ENCODE data around the gene SSH2. TPM values are rescaled to one million over a fixed set of nuclear protein-coding genes. Genes with fewer than 3 reads are reported as not detected.

The SSH2 gene
- total and polyA plus RNA-seq, 5 donors from 2014 or later = 27.2 to 90.4 (median 38.2) TPM

DNA sequence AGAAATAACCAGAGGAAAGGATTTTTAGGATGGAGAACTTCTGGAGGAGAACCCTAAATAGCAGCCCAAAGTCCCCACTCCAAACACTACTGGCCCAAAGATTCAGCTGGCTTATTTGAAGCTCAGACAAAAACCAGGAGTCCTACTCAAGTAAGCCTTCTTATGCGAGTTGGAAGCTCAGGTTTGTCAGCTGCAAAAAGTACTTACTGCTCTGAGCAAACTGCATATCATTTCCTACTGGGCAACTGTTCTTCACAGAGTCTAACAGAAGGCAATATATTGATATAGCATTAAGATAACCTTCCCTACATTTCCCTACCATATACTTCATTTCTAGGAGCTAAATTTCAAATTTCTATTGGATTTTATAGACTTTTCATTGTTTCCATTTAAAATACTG is 231.2 kb downstream of the SSH2 start:
- H3K27me3 ChIP-seq (ENCODE audit: control insufficient read depth, insufficient read depth, low read length) = no peaks in the 10 kb centered on the region
- no peaks in the 10 kb centered on the region for H3K9me3 ChIP-seq (ENCODE audit: control insufficient read depth in 2 of 2, low read length in 2 of 2)
- H3K4me3 Mint-ChIP-seq = no peak overlapping the region
- H3K36me3 ChIP-seq (ENCODE audit: control insufficient read depth, insufficient read depth, low read length) = peaks cover 66% of the 10 kb centered on the region
- no peaks in the 10 kb centered on the region for H3K9me3 Mint-ChIP-seq
- no peak for ATAC-seq (ENCODE audit: low read depth in 2 of 2)
- H3K36me3 Mint-ChIP-seq = peaks cover 37% of the 10 kb centered on the region
- H3K4me3 ChIP-seq (ENCODE audit: low read depth, low read length) = no peak overlapping the region
- H3K27ac Mint-ChIP-seq = peak overlapping the region in 1 of 3 donors; percentile 84
- peaks cover 17 to 36% (median 35%) of the 10 kb centered on the region in 4 donors for H3K4me1 Mint-ChIP-seq
- no peak overlapping the region for H3K27ac ChIP-seq (ENCODE audit: insufficient read depth, low read length, poor library complexity, severe bottlenecking)
- H3K27me3 Mint-ChIP-seq = no peaks in the 10 kb centered on the region
- no peak for DNase-seq
- peaks cover 2% of the 10 kb centered on the region for H3K4me1 ChIP-seq (ENCODE audit: control insufficient read depth, insufficient read depth, low read length, poor library complexity, severe bottlenecking)

DNA sequence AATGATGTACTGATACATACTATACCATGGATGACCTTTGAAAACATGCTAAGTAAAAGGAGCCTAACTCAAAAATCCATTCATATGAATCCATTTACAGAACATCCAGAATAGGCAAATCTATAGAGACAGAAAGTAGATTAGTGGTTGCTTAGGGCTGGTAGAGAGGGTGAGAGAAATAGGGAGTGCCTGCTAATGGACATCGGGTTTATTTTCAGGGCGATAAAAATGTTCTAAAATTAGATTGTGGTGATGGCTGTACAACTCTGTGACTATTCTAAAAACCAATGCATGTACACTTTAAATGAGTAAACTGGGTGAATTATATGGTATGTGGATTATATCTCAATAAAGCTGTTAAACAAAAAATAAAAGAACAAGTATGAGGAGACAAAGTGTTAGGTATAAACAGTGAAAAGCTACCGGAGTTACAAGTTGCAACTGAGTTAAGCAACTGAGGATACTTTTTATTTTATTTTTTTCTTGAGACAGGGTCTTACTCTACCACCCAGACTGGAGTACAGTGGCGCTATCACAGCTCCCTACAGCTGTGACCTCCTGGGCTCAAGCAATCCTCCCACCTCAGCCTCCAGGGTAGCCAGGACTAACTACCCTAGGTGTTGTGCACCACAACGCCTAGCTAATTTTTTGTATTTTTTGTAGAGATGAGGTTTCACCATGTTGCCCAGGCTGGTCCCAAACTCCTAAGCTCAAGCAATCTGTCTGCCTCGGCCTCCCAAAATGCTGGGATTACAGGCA is 231.8 kb downstream of the SSH2 start:
- no peak overlapping the region for H3K4me3 ChIP-seq (ENCODE audit: low read depth, low read length)
- Mint-ChIP-seq H3K4me3 (no peak overlapping the region), H3K27ac (peak overlapping the region; percentile 62 to 86 (median 70)), H3K36me3 (peaks cover 39% of the 10 kb centered on the region), H3K9me3 (no peaks in the 10 kb centered on the region), H3K4me1 (peaks cover 19 to 39% (median 33%) of the 10 kb centered on the region in 4 donors), H3K27me3 (no peaks in the 10 kb centered on the region)
- H3K27ac ChIP-seq (ENCODE audit: insufficient read depth, low read length, poor library complexity, severe bottlenecking) = no peak overlapping the region
- H3K27me3 ChIP-seq (ENCODE audit: control insufficient read depth, insufficient read depth, low read length) = no peaks in the 10 kb centered on the region
- no peaks in the 10 kb centered on the region for H3K9me3 ChIP-seq (ENCODE audit: control insufficient read depth in 2 of 2, low read length in 2 of 2)
- peaks cover 69% of the 10 kb centered on the region for H3K36me3 ChIP-seq (ENCODE audit: control insufficient read depth, insufficient read depth, low read length)
- H3K4me1 ChIP-seq (ENCODE audit: control insufficient read depth, insufficient read depth, low read length, poor library complexity, severe bottlenecking) = no peaks in the 10 kb centered on the region
- DNase-seq = no peak
- ATAC-seq (ENCODE audit: low read depth in 2 of 2) = no peak

DNA sequence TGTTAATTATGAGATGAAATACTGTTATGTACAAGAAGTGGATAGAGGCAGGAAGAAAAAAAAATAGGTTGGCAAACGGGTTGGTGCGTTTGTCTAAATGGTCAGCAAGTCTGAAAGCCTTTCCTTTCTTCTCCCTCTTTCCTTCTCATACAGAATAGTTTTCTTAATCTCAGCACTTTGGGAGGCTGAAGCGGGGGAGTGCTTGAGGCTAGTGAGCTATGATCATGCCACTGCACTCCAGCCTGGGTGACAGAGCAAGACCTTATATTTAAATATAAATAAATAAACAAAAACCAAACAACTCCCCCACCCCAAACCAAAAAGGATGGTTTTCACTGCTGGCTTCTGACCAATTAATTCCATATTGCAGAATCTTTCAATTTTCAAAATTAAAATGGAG is 232.7 kb downstream of the SSH2 start:
- Histone ChIP-seq H3K4me3 (ENCODE audit: low read depth, low read length) (no peak overlapping the region), H3K36me3 (ENCODE audit: control insufficient read depth, insufficient read depth, low read length) (peaks cover 74% of the 10 kb centered on the region), H3K27ac (ENCODE audit: insufficient read depth, low read length, poor library complexity, severe bottlenecking) (no peak overlapping the region), H3K9me3 (ENCODE audit: control insufficient read depth in 2 of 2, low read length in 2 of 2) (no peaks in the 10 kb centered on the region), H3K4me1 (ENCODE audit: control insufficient read depth, insufficient read depth, low read length, poor library complexity, severe bottlenecking) (no peaks in the 10 kb centered on the region), H3K27me3 (ENCODE audit: control insufficient read depth, insufficient read depth, low read length) (no peaks in the 10 kb centered on the region)
- Mint-ChIP-seq H3K4me3 (no peak overlapping the region), H3K4me1 (peaks cover 14 to 34% (median 28%) of the 10 kb centered on the region in 4 donors), H3K27me3 (no peaks in the 10 kb centered on the region), H3K9me3 (no peaks in the 10 kb centered on the region), H3K36me3 (peaks cover 33% of the 10 kb centered on the region), H3K27ac (peak overlapping the region; percentile 62 to 70 (median 64))
- DNase-seq = no peak
- no peak for ATAC-seq (ENCODE audit: low read depth in 2 of 2)

DNA sequence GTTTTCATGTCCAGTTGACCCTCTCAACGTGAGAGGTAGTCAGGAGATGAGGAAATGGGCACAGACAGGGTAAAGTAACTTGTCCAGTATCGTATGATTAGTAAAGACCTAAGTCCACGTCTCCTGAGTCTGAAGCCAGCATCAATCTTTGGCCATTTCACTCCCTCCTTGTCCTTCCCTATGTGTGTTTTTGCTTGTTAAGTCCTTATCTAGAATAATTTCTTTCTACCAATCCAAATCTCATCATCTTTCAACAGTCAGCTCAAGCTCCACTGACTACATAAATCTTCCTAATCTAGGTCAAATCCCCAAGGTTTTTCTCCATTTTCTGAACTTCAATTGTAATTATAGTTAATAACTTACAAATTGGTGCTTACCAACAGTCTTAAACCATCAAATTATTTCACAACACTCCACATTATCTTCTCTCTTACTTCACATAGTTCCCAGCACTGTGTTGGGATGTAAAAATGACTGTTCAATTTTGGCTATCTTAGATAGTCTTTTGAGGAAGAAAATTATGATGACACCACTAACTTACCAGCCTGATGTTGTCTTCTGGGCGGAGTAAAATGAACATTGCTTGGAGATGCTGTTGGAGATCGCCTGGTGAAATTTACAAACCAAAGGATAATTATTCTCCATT is 235.0 kb downstream of the SSH2 start:
- H3K36me3 Mint-ChIP-seq = peaks cover 31% of the 10 kb centered on the region
- no peaks in the 10 kb centered on the region for H3K9me3 ChIP-seq (ENCODE audit: control insufficient read depth in 2 of 2, low read length in 2 of 2)
- ATAC-seq (ENCODE audit: low read depth in 2 of 2) (no peak), DNase-seq (no peak)
- H3K4me1 ChIP-seq (ENCODE audit: control insufficient read depth, insufficient read depth, low read length, poor library complexity, severe bottlenecking) = peaks cover 10% of the 10 kb centered on the region
- no peak overlapping the region for H3K4me3 ChIP-seq (ENCODE audit: low read depth, low read length)
- peak overlapping the region in 2 of 3 donors; percentile 0 to 91 for H3K27ac Mint-ChIP-seq
- H3K36me3 ChIP-seq (ENCODE audit: control insufficient read depth, insufficient read depth, low read length) = peaks cover 62% of the 10 kb centered on the region
- H3K4me3 Mint-ChIP-seq = no peak overlapping the region
- no peaks in the 10 kb centered on the region for H3K27me3 Mint-ChIP-seq
- peaks cover 16 to 35% (median 32%) of the 10 kb centered on the region in 4 donors for H3K4me1 Mint-ChIP-seq
- no peak overlapping the region for H3K27ac ChIP-seq (ENCODE audit: insufficient read depth, low read length, poor library complexity, severe bottlenecking)
- no peaks in the 10 kb centered on the region for H3K9me3 Mint-ChIP-seq
- no peaks in the 10 kb centered on the region for H3K27me3 ChIP-seq (ENCODE audit: control insufficient read depth, insufficient read depth, low read length)

DNA sequence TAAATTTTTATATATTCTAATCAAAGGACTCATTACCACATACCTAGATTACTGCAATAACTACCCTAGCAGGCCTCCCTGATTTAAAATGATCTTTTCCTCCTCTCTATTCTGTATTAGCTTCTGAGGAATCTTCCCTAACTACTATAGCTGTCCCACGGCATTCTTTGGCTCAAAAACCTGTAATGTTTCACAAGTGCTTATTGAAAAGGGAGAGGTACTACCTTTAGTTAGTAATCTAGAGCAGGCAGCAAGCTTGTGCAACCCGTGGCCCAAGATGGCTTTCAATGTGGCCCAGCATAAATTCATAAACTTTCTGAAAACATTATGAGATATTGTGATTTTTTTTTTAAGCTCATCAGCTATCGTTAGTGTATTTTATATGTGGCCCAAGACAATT is 236.3 kb downstream of the SSH2 start:
- DNase-seq = no peak
- Histone ChIP-seq H3K36me3 (ENCODE audit: control insufficient read depth, insufficient read depth, low read length) (peaks cover 56% of the 10 kb centered on the region), H3K9me3 (ENCODE audit: control insufficient read depth in 2 of 2, low read length in 2 of 2) (no peaks in the 10 kb centered on the region), H3K27me3 (ENCODE audit: control insufficient read depth, insufficient read depth, low read length) (no peaks in the 10 kb centered on the region), H3K4me1 (ENCODE audit: control insufficient read depth, insufficient read depth, low read length, poor library complexity, severe bottlenecking) (peaks cover 10% of the 10 kb centered on the region), H3K4me3 (ENCODE audit: low read depth, low read length) (no peak overlapping the region), H3K27ac (ENCODE audit: insufficient read depth, low read length, poor library complexity, severe bottlenecking) (peak overlapping the region; percentile 5)
- no peak for ATAC-seq (ENCODE audit: low read depth in 2 of 2)
- no peak overlapping the region for H3K4me3 Mint-ChIP-seq
- H3K36me3 Mint-ChIP-seq = peaks cover 31% of the 10 kb centered on the region
- peak overlapping the region in 2 of 3 donors; percentile 49 for H3K27ac Mint-ChIP-seq
- H3K9me3 Mint-ChIP-seq = no peaks in the 10 kb centered on the region
- H3K4me1 Mint-ChIP-seq = peaks cover 16 to 32% (median 24%) of the 10 kb centered on the region in 4 donors
- H3K27me3 Mint-ChIP-seq = no peaks in the 10 kb centered on the region

DNA sequence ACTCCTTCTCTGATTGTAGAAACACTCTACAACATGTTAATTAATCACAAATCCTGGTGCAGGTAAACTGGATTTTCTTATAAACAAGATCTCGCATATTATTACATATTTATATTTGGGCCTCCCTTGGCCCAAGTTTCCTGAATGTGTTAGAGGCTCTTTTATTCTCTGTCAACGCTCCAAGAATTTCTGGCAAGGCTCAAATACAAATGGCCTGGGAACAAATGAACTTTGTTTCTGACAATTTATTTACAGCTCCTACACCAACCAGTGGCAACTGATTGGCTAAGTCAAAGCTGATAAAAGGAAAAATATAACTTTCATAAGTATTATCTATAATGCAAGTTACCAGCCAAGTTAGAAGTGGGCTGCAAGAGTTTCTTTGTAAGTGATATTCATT is 242.4 kb downstream of the SSH2 start:
- ATAC-seq (ENCODE audit: low read depth in 2 of 2) = no peak
- H3K27me3 ChIP-seq (ENCODE audit: control insufficient read depth, insufficient read depth, low read length) = no peaks in the 10 kb centered on the region
- peaks cover 4 to 26% (median 10%) of the 10 kb centered on the region in 4 donors for H3K4me1 Mint-ChIP-seq
- no peaks in the 10 kb centered on the region for H3K9me3 ChIP-seq (ENCODE audit: control insufficient read depth in 2 of 2, low read length in 2 of 2)
- H3K27me3 Mint-ChIP-seq = no peaks in the 10 kb centered on the region
- H3K4me3 Mint-ChIP-seq = no peak overlapping the region
- peaks cover 39% of the 10 kb centered on the region for H3K36me3 ChIP-seq (ENCODE audit: control insufficient read depth, insufficient read depth, low read length)
- H3K9me3 Mint-ChIP-seq = no peaks in the 10 kb centered on the region
- no peak overlapping the region for H3K4me3 ChIP-seq (ENCODE audit: low read depth, low read length)
- no peak overlapping the region for H3K27ac Mint-ChIP-seq
- H3K36me3 Mint-ChIP-seq = peaks cover 18% of the 10 kb centered on the region
- no peak overlapping the region for H3K27ac ChIP-seq (ENCODE audit: insufficient read depth, low read length, poor library complexity, severe bottlenecking)
- no peak for DNase-seq
- peaks cover 10% of the 10 kb centered on the region for H3K4me1 ChIP-seq (ENCODE audit: control insufficient read depth, insufficient read depth, low read length, poor library complexity, severe bottlenecking)

DNA sequence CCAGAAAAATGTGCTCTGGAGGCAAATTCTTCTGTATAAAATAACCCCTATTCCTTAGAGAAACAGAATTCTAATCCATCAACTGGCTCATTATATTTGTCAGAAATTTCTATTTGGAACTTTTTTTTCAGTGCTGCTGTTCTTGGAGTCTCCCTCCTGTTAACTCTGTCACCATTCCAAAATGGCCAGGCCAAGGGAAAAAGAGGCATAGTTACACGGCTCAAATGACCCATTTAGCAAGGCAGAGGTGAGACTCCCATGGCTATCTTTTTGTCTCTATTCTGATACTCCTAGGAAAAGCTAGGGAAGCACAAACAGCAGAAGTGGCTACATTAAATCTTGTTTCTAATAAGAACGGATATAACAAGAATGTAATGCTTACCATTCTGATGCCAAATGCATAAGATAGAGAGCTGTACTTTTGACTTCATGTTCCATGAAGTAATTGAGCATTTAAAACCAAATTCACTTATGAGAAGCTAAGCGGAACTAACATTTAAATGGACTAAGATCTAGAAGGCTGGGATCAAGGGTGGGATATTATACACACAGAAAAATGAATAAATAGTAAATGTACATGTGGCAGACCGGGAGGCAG is 242.9 kb downstream of the SSH2 start:
- Histone ChIP-seq H3K4me1 (ENCODE audit: control insufficient read depth, insufficient read depth, low read length, poor library complexity, severe bottlenecking) (peaks cover 10% of the 10 kb centered on the region), H3K27me3 (ENCODE audit: control insufficient read depth, insufficient read depth, low read length) (no peaks in the 10 kb centered on the region), H3K4me3 (ENCODE audit: low read depth, low read length) (no peak overlapping the region), H3K27ac (ENCODE audit: insufficient read depth, low read length, poor library complexity, severe bottlenecking) (no peak overlapping the region), H3K36me3 (ENCODE audit: control insufficient read depth, insufficient read depth, low read length) (peaks cover 39% of the 10 kb centered on the region), H3K9me3 (ENCODE audit: control insufficient read depth in 2 of 2, low read length in 2 of 2) (no peaks in the 10 kb centered on the region)
- DNase-seq (no peak), ATAC-seq (ENCODE audit: low read depth in 2 of 2) (no peak)
- H3K36me3 Mint-ChIP-seq = peaks cover 20% of the 10 kb centered on the region
- H3K9me3 Mint-ChIP-seq = no peaks in the 10 kb centered on the region
- H3K27ac Mint-ChIP-seq = no peak overlapping the region
- no peak overlapping the region for H3K4me3 Mint-ChIP-seq
- peaks cover 9 to 31% (median 15%) of the 10 kb centered on the region in 4 donors for H3K4me1 Mint-ChIP-seq
- no peaks in the 10 kb centered on the region for H3K27me3 Mint-ChIP-seq

Measured in CD4-positive, CD25-positive, alpha-beta regulatory T cell (primary cell).